HG03520 (cell line): ENCODE measurements around the gene RECQL5.
A peak's percentile ranks its signal among the peaks of the same experiment; 100 is the strongest.

ENCODE experiments used
- ATAC-seq: cut with Tn5 transposase; IDR thresholded peaks from one replicate; pipeline ENCODE4 v1.9.1; 2021; ENCODE audit warnings: mild to moderate bottlenecking, moderate library complexity; ENCODE audit not compliant: unreplicated experiment

Gene RECQL5

GRCh38 chr17:75688209-75688825, 21.4 kb upstream of the RECQL5 start:
- ATAC-seq: no peak

- no peak for ATAC-seq
Measured at GRCh38 chr17:75685499-75685898, 18.5 kb upstream of the RECQL5 start.

GRCh38 chr17:75684924-75685323, 18.0 kb upstream of the RECQL5 start:
- ATAC-seq: no peak

- no peak for ATAC-seq
Measured at GRCh38 chr17:75684249-75684648, 17.3 kb upstream of the RECQL5 start.

- no peak for ATAC-seq
Measured at GRCh38 chr17:75683583-75683982, 16.6 kb upstream of the RECQL5 start.

GRCh38 chr17:75681289-75681688, 14.3 kb upstream of the RECQL5 start:
- ATAC-seq: no peak

GRCh38 chr17:75680431-75680830, 13.5 kb upstream of the RECQL5 start:
- no peak for ATAC-seq

GRCh38 chr17:75679706-75680211, 12.8 kb upstream of the RECQL5 start:
- ATAC-seq: no peak

GRCh38 chr17:75676461-75676860, 9.5 kb upstream of the RECQL5 start:
- ATAC-seq: no peak

- ATAC-seq: no peak
Measured at GRCh38 chr17:75673487-75673886, 6.5 kb upstream of the RECQL5 start.

- no peak for ATAC-seq
Measured at GRCh38 chr17:75672011-75672410, 5.1 kb upstream of the RECQL5 start.

- ATAC-seq: no peak
Measured at GRCh38 chr17:75670868-75671267, 3.9 kb upstream of the RECQL5 start.

- no peak for ATAC-seq
Measured at GRCh38 chr17:75668489-75668888, 1.5 kb upstream of the RECQL5 start.

GRCh38 chr17:75667825-75668224, 871 bp upstream of the RECQL5 start:
- no peak for ATAC-seq

GRCh38 chr17:75665981-75666380, 973 bp downstream of the RECQL5 start:
- no peak for ATAC-seq

- peak; percentile 50 for ATAC-seq
Measured at GRCh38 chr17:75664099-75664549, 2.8 kb downstream of the RECQL5 start.

- no peak for ATAC-seq
Measured at GRCh38 chr17:75662511-75662910, 4.4 kb downstream of the RECQL5 start.

- no peak for ATAC-seq
Measured at GRCh38 chr17:75661531-75661930, 5.4 kb downstream of the RECQL5 start.

GRCh38 chr17:75658237-75658636, 8.7 kb downstream of the RECQL5 start:
- no peak for ATAC-seq

- no peak for ATAC-seq
Measured at GRCh38 chr17:75654176-75654575, 12.8 kb downstream of the RECQL5 start.

- ATAC-seq: no peak
Measured at GRCh38 chr17:75652934-75653549, 13.9 kb downstream of the RECQL5 start.

GRCh38 chr17:75652341-75652740, 14.6 kb downstream of the RECQL5 start:
- no peak for ATAC-seq

- ATAC-seq: no peak
Measured at GRCh38 chr17:75650874-75651273, 16.1 kb downstream of the RECQL5 start.
